RPMI8226 (cell line): ENCODE data around the gene ACTR8.
"Not testable (repeated sequence)": the region's sequence is repeated elsewhere in the genome, so short reads cannot be mapped to it uniquely, and the experiment has no call there.

Experiments
- DNase-seq: peaks from one replicate; pipeline ENCODE4 v3.0.0-alpha.2; 2015

The ACTR8 gene, protein sequence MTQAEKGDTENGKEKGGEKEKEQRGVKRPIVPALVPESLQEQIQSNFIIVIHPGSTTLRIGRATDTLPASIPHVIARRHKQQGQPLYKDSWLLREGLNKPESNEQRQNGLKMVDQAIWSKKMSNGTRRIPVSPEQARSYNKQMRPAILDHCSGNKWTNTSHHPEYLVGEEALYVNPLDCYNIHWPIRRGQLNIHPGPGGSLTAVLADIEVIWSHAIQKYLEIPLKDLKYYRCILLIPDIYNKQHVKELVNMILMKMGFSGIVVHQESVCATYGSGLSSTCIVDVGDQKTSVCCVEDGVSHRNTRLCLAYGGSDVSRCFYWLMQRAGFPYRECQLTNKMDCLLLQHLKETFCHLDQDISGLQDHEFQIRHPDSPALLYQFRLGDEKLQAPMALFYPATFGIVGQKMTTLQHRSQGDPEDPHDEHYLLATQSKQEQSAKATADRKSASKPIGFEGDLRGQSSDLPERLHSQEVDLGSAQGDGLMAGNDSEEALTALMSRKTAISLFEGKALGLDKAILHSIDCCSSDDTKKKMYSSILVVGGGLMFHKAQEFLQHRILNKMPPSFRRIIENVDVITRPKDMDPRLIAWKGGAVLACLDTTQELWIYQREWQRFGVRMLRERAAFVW

DNA sequence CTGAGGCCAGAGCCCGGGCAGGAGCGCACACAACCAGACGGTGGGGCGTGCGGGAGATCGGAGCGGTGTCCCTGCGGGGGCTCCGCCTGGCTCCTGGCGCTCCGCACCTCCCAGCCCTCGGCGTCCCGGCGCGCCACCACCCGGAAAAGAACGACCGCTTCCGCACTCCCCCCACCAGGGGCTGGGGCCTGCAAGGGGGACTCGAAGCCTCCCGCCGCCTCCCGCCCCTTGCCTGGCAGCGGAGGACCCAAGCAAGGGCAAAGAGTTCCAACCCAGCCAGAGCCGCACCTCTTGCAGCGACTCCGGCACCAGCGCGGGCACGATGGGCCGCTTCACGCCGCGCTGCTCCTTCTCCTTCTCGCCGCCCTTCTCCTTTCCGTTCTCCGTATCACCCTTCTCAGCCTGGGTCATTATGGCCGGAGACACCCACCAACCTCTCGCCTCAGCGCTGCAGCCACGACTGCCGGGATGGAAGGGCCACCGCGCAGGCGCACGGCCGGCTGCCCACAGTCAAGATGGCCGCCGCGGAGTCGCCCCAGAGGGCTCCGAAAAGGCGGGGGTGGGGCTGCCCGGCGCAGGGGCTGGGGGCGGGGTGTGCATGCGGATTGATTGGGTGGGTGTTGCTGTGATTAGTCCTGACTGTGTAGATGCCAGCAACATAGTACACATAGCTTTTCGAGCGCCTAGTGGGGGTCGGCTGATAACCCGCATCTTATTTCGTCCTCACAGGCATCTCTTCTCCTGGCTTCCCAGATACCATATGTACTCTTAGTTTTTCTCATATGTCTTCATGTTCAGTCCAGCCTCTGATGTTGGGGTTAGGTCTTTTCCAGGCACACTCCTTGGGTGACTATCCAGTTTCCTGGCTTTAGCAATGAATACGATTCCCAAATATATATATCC lies at the start of gene ACTR8:
ACTR8 (minus strand) TSS at position 462 of the 903 bp plus-strand sequence; CDS start at position 411, 51 bp downstream.
- DNase-seq = peak; percentile 85

DNA sequence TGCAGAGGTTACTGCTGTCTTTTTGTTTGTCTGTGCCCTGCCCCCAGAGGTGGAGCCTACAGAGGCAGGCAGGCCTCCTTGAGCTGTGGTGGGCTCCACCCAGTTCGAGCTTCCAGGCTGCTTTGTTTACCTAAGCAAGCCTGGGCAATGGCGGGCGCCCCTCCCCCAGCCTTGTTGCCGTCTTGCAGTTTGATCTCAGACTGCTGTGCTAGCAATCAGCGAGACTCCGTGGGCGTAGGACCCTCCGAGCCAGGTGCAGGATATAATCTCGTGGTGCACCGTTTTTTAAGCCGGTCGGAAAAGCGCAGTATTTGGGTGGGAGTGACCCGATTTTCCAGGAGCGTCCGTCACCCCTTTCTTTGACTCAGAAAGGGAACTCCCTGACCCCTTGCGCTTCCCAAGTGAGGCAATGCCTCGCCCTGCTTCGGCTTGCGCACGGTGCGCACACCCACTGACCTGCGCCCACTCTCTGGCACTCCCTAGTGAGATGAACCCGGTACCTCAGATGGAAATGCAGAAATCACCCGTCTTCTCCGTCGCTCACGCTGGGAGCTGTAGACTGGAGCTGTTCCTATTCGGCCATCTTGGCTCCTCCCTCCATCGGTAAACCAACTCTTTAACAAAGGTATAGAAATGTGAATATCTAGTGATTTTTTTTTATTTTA lies 45.4 kb upstream of the ACTR8 start:
- DNase-seq = not testable (repeated sequence)

DNA sequence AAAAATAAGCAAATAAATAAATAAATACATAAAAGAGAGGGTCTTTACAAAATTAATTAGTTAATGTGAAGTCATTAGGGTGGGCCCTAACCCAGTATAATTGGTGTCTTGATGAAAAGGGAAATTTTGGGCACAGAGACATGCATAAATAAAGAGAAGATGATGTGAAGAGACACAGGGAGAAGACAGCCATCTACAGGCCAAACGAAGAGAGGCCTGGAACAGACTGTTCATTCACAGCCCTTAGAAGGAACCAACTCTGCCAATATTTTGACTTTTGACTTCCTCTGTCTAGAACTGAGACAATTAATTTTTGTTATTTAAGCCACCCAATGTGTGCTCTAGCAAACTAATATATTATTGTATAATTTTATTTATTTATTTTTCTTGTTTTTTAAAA lies 39.3 kb upstream of the ACTR8 start:
- peak; percentile 9 for DNase-seq

DNA sequence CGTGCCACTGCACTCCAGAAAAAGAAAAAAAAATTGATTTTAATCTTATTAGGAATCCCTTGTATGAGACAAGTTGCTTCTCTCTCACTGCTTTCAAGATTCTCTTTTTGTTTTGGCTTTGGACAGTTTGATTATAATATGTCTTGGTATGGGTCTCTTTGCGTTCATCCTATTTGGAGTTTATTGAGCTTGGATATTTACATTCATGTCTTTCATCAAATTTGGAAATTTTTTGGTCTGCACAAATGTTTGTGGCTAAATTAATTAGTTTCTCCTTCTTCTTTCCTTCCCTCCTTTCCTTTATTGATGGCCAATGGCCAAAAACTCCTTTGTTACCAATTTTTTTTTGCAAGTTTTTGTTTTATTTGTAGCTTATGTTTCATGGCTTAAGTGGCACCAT lies 37.8 kb upstream of the ACTR8 start:
- DNase-seq = no peak

DNA sequence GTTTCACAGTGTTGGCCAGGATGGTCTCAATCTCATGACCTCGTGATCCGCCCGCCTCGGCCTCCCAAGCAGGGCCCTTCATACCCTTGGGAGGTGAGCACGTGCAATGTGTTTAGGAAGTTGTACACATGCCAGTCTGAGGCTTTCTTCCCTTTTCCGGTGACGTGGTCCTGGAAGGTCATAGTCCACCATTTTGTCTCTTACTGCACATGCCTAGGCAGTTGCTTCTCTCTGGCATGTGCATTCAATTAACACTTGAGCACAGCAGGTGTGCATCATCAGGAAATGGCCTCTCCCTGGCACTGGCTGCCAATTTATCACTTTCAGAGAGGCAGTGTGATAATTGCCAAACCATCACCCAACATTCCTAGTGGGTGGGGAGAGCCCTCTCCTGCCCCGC lies 31.4 kb upstream of the ACTR8 start:
- no peak for DNase-seq

DNA sequence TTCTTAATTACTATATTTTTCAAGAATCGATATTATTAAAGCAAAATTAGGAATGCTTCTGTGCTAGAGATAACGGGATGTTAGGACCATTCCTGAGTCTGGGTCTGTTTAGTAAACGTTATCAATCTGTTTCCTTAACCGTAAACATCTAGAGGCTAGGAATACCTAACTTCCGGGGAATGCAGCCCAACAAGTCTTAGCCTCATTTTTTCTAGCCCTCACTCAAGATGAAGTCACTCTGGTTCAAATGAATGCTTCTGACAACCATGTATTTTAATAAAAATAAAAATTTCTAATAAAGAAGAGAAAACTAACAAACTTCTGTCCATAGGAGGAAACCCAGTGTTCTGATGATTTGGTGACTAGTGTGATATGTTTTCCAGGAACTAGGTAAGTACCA lies 20.8 kb upstream of the ACTR8 start:
- no peak for DNase-seq

DNA sequence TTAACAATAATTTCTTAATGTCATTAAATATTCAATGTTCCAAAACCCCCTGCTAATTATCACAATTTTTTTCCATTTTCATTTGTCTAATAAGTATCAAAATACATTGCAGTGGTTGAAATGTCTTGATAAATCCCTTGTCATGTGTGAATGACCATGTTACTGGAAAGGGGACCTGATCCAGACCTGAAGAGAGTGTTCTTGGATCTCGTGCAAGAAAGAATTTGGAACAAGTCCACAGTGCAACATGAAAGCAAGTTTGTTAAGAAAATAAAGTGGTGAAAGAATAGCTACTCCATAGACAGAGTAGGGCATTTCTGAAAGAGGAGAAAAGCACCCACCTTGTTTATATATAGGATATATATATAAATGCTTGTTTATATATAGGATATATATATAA lies 20.1 kb upstream of the ACTR8 start:
- no peak for DNase-seq

DNA sequence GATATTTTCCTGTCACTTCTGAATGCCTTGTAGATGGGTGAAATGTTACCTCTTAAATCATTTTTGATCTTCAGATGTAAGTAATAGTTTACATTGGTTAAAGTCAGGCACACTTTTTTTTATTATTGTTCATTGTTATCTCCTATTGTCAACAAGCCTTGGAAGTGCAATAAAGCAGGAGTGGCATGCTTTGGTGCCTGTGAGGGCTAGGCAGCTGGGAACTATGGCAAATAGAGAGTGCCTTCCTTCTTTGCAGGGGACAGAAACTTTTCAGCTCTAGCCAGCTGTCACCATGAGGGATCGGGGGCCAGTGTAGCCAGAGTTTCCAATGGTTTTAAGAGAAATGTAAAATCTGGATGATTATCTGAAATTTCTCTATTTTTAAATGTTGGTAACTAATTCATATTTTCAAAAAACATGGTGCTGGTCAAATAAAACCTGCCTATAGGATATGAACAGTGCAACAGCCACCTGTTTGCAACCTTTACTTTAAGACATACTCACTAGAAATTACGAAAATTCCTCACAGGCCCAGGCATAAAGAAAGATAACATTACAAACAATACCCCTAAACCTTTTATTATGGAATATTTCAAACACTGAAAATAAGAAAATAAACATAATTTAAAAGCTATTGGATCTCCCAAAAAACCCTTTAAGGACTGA lies 18.8 kb upstream of the ACTR8 start:
- no peak for DNase-seq

DNA sequence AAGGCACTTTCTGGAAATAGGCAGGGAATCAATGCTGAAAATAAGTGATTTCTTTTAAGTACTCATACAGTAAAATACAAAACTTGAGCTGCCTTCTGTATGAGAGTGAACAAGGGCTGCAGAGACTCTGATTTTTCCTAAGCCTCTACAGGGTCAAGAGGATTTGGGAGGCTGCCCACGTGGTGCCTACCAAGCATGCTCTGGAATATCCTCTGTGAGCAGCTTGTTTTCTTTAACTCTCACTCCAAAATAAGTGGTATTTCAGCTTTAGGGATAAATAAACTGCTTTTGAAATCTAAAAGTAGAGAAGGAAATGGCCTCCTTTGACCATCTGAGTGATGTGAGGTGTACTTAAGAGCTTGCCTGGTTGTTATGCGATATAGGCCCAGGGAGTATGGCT lies 17.8 kb upstream of the ACTR8 start:
- DNase-seq = no peak

DNA sequence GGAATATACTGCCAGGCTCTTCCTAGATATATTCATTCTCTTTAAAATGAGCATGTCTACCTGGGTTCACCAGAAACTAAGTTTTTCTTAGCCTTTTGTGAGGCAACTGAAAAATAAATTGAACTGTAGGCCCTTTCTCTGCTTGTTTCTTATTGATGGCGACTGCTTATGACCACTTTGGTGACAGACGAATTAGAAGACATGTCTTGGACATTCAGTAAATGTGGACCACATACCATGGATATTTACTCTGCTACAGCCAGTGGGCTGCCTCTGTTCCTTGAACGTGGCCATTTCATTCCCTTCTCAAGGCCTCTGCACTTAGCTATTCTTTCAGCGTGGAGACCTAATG lies 10.3 kb upstream of the ACTR8 start:
- DNase-seq = no peak

DNA sequence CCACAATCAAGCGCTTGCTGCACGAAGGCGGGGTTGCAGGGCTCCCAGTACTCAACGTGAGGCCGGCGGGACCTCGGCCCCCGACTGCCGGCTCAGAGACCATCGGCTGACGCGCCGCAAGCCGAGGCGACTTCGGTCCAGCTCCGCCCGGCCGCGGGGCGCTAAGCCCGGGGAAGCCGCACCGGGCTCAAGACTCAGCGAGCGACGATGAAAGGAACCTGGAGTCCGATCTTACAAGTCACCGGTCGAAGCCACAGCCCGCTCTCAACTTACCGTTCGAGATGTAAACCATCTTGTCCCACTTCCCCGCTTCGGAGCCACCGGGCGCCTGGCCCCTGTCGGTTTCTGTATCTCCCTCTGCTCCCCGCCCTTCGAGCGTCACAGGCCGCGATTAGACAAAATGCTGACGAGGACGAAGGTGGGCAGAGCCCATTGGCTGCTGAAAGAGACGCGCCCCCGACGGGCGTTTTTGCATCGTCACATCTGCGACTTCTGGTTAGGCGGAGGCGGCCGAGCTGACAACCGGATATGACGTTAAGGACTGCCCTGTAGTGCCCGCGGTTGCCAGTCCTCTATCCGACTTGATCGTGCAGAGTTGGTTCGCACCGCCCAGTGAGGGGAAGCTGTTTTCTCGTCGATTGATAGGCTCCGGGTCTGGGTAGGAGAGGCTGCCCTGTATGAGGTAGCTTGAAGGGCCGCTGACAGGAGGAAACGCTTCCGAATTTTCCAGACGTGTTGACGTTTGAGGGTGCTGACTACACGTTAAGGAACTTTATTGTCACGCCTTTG lies 9.7 kb upstream of the ACTR8 start, which contains the start of gene SELENOK:
SELENOK (minus strand) TSS at position 363 of the 789 bp plus-strand sequence.
- DNase-seq = peak; percentile 100

DNA sequence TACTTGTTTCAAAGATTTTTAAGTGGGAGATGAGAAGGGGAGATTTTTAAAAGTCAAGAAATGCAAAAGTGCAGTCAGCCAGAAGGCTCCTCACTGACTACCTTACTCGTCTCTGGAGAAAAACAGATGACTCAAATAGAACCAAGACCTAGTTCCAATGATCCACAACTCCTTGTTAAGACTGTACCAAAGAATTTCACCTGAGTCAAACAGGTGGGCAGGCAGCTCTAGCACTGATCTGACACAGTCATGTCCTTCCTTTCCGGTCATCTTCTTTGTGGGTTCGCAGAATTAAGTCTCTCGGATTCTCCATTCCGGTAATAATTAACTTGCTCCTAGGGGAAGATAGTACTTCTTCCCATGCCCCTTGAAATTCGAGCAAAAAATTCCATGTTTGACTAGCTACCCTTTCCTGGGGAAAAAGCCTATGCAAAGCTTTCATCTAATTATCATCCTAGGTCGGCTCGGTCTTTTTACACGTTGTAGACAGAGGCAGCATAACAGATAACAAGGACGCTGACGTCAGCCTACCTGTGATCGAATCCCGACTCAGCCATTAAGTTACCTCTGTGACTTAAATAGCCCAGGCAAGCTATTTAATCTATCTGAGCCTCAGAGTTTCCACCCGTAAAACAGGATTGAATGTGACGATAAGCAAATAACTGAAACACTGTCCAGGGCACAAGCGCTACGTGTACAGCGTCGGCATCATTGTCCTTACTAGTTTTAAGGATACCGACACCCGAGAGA lies 8.9 kb upstream of the ACTR8 start:
- peak; percentile 62 for DNase-seq

DNA sequence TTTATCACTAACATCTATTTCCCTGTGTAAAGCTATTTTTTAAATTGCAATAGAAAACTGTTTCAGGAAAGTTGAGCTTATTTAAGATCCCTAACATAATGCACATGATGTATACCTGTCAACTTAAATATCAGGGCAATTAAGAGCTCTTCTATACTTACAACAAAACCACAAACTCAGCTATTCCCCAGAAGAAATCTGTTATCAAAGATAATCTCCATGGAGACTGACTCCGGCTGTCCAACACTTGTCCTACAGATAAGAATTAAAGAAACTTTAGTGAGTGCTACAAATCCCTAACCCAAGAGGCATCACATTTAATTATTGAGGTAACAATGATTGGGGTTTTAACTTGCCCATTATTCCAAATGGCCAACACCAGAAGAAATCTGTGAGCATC lies 6.3 kb upstream of the ACTR8 start:
- no peak for DNase-seq

DNA sequence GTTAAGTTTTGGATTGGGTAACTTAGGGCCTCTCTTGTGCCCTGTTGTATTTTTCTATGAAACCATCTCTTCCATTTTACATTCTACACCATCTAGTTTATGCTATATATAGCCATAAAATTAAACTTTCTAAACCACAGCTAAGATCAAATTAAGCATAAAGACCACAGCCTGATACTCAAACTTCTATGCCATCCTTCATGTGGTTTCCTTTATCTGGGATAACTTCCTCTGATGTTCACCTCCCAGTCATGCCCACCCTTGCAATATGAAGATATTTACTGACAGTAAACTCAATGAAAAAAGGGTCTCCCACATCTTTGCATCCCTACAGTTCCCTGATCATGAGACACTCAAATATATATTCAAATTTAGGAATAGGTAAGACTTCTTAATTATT lies 5.5 kb upstream of the ACTR8 start:
- no peak for DNase-seq

DNA sequence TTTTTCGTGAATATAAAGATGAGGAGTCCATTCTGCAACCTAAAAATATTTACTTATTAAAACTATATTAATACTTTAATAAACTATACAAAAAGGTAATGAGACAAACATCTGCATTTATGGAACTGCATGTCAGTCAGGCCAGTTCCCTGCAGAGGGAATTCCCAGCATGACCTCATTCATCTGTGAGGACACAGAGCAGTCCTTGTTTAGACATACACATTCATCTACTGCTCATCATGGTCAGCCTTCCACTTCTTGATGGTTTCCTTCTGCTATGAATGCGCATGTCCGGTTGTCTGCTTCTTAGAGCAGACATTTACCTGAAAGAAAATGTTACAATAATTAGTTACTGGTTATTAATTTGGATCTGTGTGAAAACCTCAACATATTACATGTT lies 3.3 kb upstream of the ACTR8 start:
- no peak for DNase-seq

DNA sequence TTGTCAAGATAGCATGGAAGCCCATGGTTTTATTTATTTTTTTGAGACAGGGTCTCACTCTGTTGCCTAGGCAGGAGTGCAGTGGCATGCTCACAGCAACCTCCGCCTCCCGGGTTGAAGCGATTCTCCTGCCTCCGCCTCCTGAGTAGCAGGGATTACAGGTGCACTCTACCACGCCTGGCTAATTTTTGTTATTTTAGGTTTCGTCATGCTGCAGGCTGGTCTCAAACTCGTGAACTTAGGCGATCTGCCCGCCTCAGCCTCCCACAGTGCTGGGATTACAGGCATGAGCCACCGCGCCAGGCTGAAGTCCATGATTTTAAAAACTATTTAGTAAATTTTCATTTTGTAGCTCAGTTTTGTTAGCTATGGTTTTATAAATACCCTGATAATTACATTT lies 2.7 kb upstream of the ACTR8 start:
- no peak for DNase-seq

DNA sequence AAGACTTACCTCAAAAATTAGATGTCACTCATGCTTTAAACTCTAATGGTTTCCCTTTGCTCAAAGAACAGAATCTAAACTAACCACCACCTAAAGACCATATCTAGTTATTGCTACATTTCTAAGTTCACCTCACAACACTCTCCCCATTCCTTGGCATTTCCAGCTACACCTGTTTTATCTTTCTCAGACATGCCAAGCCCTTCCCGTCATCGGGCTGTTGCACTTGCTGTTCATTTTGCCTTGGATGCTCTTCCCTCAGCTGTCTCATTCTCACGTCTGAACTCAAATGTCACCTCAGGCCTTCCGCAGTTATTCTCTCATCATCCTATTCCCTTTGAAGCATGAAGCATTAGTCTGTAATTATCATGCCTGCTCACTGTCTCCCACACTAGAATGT lies 1.1 kb upstream of the ACTR8 start:
- no peak for DNase-seq

DNA sequence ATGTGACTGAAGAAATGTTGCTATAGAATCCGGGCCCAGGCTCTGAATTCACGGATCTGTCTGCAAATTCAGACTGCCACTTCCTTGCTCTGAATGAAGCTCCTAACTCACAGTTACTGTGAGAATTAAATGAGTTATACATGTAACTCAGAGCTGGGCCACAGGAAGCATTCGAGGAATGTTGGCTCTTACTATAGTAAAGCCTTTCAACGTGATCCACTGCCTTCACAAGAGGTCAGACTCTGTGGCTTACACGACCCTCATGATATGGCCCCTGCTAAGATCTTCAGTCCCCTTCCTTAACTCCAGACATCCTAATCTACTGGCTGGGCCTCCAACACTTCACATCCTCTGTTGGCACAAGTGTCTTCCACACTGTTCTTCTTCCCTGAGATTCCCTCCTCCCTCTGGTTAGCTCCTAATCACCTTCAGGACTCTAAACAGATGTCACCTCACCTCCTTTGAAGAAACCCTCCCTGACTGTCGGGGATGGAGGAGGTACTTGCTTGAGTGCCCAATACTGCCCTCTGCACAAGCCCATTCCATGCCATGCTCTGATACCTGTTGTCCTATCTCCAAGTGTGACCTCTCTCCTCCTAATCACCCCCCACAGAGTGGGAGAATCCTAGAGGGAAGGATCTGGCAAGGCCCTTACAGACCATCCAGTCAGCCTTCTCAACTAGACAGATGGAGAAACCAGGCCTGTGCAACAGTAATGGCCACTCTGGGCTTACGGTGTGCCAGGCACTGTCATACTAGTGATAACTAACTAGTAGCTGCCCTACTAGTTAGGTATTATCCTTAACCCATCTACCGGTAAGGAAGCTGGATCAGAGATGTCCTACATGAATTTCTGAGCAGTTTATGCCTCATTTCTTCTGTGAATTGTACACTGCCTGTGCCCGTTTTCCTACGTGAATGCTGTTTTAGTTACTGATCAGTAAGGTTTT lies 1.3 kb downstream of the ACTR8 start:
- no peak for DNase-seq

DNA sequence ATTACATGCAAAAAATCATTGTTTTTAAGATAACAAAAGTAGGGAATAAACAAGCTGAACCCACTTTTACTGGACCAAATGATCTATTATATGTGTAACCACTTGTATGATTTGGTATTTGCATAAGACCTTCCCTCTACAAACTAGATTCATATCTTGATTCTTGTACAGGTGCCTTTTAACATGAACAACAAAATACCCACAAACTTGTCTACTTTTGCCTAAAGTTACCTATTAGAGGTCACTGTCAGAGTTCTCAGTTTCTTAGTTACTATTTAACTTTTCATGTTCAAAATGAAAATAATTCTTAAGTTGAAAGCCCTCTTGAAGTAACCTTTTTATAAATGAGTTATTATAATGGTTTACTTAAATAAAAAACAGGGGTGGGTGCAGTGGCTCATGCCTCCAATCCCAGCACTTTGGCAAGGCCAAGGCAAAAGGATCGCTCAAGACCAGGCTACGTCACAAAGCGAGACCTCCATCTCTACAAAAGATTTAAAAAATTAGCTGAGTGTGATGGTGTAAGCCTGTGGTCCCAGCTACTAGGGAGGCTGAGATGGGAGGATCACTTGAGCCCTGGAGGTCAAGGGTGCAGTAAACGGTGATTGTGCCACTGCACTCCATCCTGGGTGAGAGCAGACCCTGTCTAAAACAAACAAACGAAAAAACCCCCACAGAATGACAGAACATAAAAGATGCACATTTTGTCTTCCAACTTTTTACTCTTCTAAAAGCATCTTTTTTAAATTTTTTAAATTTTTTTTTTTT lies 16.0 kb downstream of the ACTR8 start:
- DNase-seq = no peak
